ENCODE measurements around the gene OR7A10.
"Not testable (repeated sequence)": the region's sequence is repeated elsewhere in the genome, so short reads cannot be mapped to it uniquely, and the experiment has no call there.

The OR7A10 gene

DNA sequence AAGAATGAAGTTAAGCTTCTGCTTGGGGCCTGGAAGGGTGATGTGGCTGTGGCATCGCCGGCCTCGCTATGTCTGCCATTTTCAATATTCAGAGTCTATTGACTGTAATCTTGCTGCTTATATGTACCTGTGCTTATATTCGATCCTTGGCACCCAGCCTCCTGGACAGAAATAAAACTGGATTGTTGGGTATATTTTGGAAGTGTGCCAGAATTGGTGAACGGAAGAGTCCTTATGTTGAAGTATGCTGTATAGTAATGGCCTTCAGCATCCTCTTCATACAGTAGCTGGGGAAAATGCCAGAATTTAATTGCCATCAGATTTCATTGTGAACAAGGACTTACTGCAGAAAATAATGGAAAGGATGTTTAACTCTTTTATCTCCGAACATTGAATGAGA lies 56.5 kb downstream of the OR7A10 start:
- DNase-seq, result not testable (repeated sequence)
